Fibroblast of lung (primary cell): ENCODE data around the gene NEUROG1. TPM values are rescaled to one million over a fixed set of nuclear protein-coding genes. Genes with fewer than 3 reads are reported as not detected.

Experiments used
- DNase-seq, 2 donors: peaks; one replicate each; pipeline versions ENCODE4 v3.0.0 to v3.0.0-alpha.2; 2010; ENCODE audit warnings: low read depth in 2 of 2
- H2AFZ ChIP-seq: 2 replicates; pipeline ENCODE4 v1.5.1; 2012; ENCODE audit warnings: low read length, control low read depth, inconsistent platforms
- H3K27ac ChIP-seq: 2 replicates; pipeline ENCODE4 v1.5.1; 2011; ENCODE audit warnings: low read length, control low read depth; ENCODE audit not compliant: insufficient read depth
- H3K27me3 ChIP-seq: 2 replicates; pipeline ENCODE4 v1.5.1; 2011; ENCODE audit warnings: mild to moderate bottlenecking, low read length; ENCODE audit not compliant: control insufficient read depth, insufficient read depth
- H3K36me3 ChIP-seq: 2 replicates; pipeline ENCODE4 v1.5.1; 2011; ENCODE audit warnings: low read length; ENCODE audit not compliant: control insufficient read depth, insufficient read depth
- H3K4me1 ChIP-seq: 2 replicates; pipeline ENCODE4 v1.5.1; 2011; ENCODE audit warnings: low read length; ENCODE audit not compliant: control insufficient read depth, insufficient read depth; ENCODE audit errors: extremely low read depth
- H3K4me2 ChIP-seq: 2 replicates; pipeline ENCODE4 v1.5.1; 2011; ENCODE audit warnings: low read length, control low read depth; ENCODE audit not compliant: insufficient read depth; ENCODE audit errors: extremely low read depth
- H3K4me3 ChIP-seq, 4 experiments: fragments of 200-600 bp in 1 of 4; sonication (generic) in 1 of 4; replicated peaks in 1 of 4; 2 replicates each; pipeline ENCODE4 v1.5.1; 2011 to 2016; ENCODE audit warnings: low read length in 4 of 4, low read depth in 3 of 4, mild to moderate bottlenecking in 3 of 4, control low read depth in 2 of 4, inconsistent platforms in 1 of 4, mixed read lengths in 1 of 4; ENCODE audit not compliant: insufficient read depth in 1 of 4; ENCODE audit errors: control extremely low read depth in 1 of 4
- H3K79me2 ChIP-seq: 2 replicates; pipeline ENCODE4 v1.5.1; 2012; ENCODE audit warnings: mild to moderate bottlenecking, low read length, inconsistent platforms; ENCODE audit not compliant: control insufficient read depth, insufficient read depth
- H3K9ac ChIP-seq: 2 replicates; pipeline ENCODE4 v1.5.1; 2011; ENCODE audit warnings: mild to moderate bottlenecking, low read length, control low read depth; ENCODE audit not compliant: insufficient read depth
- H3K9me3 ChIP-seq: 2 replicates; pipeline ENCODE4 v1.5.1; 2012; ENCODE audit warnings: low read depth, low read length; ENCODE audit not compliant: control insufficient read depth, insufficient read depth
- H4K20me1 ChIP-seq: 2 replicates; pipeline ENCODE4 v1.5.1; 2011; ENCODE audit warnings: low read length; ENCODE audit not compliant: control insufficient read depth, insufficient read depth; ENCODE audit errors: extremely low read depth
- CTCF ChIP-seq, 2 donors: IDR thresholded peaks in 1 of 2; conservative IDR thresholded peaks in 1 of 2; 1 replicate in 1 of 2; 2 replicates in 1 of 2; pipeline ENCODE4 v1.5.1; 2011 to 2012; ENCODE audit warnings: low read length in 2 of 2, control low read depth in 1 of 2, inconsistent platforms in 1 of 2, low read depth in 1 of 2, mild to moderate bottlenecking in 1 of 2
- EZH2 ChIP-seq: IDR thresholded peaks from 2 replicates; pipeline ENCODE4 v1.5.1; 2012; ENCODE audit warnings: low read length, control low read depth, mild to moderate bottlenecking; ENCODE audit errors: missing control alignments
- polyA plus RNA-seq, 2 donors: library from polyadenylated mRNA; depleted of rRNA in 1 of 2; stranded (reverse) in 1 of 2; unstranded in 1 of 2; fragments of >200 nt; gene quantifications; 2 replicates each; pipeline ENCODE4 v1.2.1, GENCODE V29; 2011 to 2012; ENCODE audit warnings: missing spikeins in 1 of 2
- total RNA-seq: library from RNA; depleted of rRNA; stranded (reverse); fragments of >200 nt; gene quantifications from 2 replicates; pipeline ENCODE4 v1.2.1, GENCODE V29; 2014

Gene NEUROG1
- total and polyA plus RNA-seq, 2 donors (not counting 1 experiment from before 2014, with no cell fraction given): not detected

- no peaks in the 10 kb centered on the region for H3K79me2 ChIP-seq
- H4K20me1 ChIP-seq: no peaks in the 10 kb centered on the region
- H2AFZ ChIP-seq: no peak overlapping the region
- H3K4me2 ChIP-seq: no peak overlapping the region
- H3K4me1 ChIP-seq: no peaks in the 10 kb centered on the region
- no peak overlapping the region for H3K9ac ChIP-seq
- H3K9me3 ChIP-seq: no peaks in the 10 kb centered on the region
- H3K4me3 ChIP-seq: no peak overlapping the region
- DNase-seq: no peak
- no peaks in the 10 kb centered on the region for H3K36me3 ChIP-seq
- TF ChIP-seq CTCF (conservative IDR thresholded peaks at IDR 0.05 in 1 of 2, IDR thresholded peaks at IDR 0.05 in 1 of 2; ENCODE audit: low read depth in 1 of 2, low read length in 2 of 2) (no peak), EZH2 (no peak)
- peaks cover 22% of the 10 kb centered on the region for H3K27me3 ChIP-seq
- H3K27ac ChIP-seq: no peak overlapping the region
Observed at GRCh38 chr5:135577421-135577820, 41.7 kb upstream of the NEUROG1 start.

GRCh38 chr5:135576075-135576599, 40.4 kb upstream of the NEUROG1 start:
- no peaks in the 10 kb centered on the region for H3K36me3 ChIP-seq
- H2AFZ ChIP-seq: no peak overlapping the region
- peaks cover 22% of the 10 kb centered on the region for H3K27me3 ChIP-seq
- no peak overlapping the region for H3K4me3 ChIP-seq
- no peak overlapping the region for H3K4me2 ChIP-seq
- no peak overlapping the region for H3K9ac ChIP-seq
- no peaks in the 10 kb centered on the region for H3K79me2 ChIP-seq
- H3K27ac ChIP-seq: no peak overlapping the region
- peak in 1 of 2 donors; percentile 61 for DNase-seq
- TF ChIP-seq CTCF (conservative IDR thresholded peaks at IDR 0.05 in 1 of 2, IDR thresholded peaks at IDR 0.05 in 1 of 2; ENCODE audit: low read depth in 1 of 2, low read length in 2 of 2): no peak
- no peak for TF ChIP-seq EZH2
- H4K20me1 ChIP-seq: no peaks in the 10 kb centered on the region
- no peaks in the 10 kb centered on the region for H3K9me3 ChIP-seq
- no peaks in the 10 kb centered on the region for H3K4me1 ChIP-seq

- H3K27ac ChIP-seq: no peak overlapping the region
- H3K9ac ChIP-seq: no peak overlapping the region
- H3K79me2 ChIP-seq: no peaks in the 10 kb centered on the region
- no peak overlapping the region for H3K4me2 ChIP-seq
- no peak overlapping the region for H3K4me3 ChIP-seq
- no peaks in the 10 kb centered on the region for H3K4me1 ChIP-seq
- no peak overlapping the region for H2AFZ ChIP-seq
- H3K36me3 ChIP-seq: no peaks in the 10 kb centered on the region
- no peaks in the 10 kb centered on the region for H4K20me1 ChIP-seq
- no peaks in the 10 kb centered on the region for H3K9me3 ChIP-seq
- TF ChIP-seq EZH2 (no peak), CTCF (conservative IDR thresholded peaks at IDR 0.05 in 1 of 2, IDR thresholded peaks at IDR 0.05 in 1 of 2; ENCODE audit: low read depth in 1 of 2, low read length in 2 of 2) (no peak)
- no peak for DNase-seq
- peaks cover 17% of the 10 kb centered on the region for H3K27me3 ChIP-seq
Observed at GRCh38 chr5:135574493-135574892, 38.7 kb upstream of the NEUROG1 start.
